Loucy (cell line): ENCODE data around the gene KRT31.

Experiments
- EZH2phosphoT487 ChIP-seq: fragments of 200-600 bp; IDR thresholded peaks from 2 replicates; pipeline ENCODE4 v1.6.1; 2018; ENCODE audit warnings: antibody characterized with exemption, mild to moderate bottlenecking, moderate library complexity, borderline replicate concordance
- TF ChIP-seq, protein P1 (sequence below): fragments of 200-600 bp; sonication (generic); conservative IDR thresholded peaks from 2 replicates; pipeline ENCODE4 v1.5.1; 2014; ENCODE audit warnings: mild to moderate bottlenecking, antibody characterized with exemption, low read length

DNA sequence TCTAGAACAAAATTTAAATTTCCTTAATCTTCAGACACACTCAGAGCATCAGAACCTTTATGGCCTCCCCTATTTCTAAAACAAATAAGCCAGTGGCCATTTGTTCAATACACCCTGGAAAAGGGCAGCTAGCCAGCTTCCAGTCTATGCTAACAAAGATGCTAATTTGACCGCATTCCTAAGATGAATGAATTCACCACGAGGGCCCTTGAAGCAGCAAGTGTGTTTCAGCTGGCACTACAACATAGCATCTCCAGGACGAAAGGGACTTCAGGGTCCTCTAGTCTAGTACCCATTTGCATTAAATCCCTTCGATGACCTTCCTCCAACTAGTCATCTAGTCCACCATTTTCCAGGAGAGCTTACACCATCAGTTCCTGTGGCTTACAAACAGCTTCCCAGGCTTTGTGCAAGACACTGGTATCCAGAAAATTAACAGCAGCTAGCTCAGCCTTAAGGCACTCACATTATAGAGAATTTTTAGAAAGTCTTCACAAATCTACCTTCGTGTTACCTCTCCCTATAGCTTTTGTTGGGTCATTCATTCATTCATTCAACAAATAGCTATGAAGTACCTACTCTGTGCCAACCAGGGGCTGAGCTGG, 16.0 kb upstream of the KRT31 start:
- TF ChIP-seq, protein P1, sequence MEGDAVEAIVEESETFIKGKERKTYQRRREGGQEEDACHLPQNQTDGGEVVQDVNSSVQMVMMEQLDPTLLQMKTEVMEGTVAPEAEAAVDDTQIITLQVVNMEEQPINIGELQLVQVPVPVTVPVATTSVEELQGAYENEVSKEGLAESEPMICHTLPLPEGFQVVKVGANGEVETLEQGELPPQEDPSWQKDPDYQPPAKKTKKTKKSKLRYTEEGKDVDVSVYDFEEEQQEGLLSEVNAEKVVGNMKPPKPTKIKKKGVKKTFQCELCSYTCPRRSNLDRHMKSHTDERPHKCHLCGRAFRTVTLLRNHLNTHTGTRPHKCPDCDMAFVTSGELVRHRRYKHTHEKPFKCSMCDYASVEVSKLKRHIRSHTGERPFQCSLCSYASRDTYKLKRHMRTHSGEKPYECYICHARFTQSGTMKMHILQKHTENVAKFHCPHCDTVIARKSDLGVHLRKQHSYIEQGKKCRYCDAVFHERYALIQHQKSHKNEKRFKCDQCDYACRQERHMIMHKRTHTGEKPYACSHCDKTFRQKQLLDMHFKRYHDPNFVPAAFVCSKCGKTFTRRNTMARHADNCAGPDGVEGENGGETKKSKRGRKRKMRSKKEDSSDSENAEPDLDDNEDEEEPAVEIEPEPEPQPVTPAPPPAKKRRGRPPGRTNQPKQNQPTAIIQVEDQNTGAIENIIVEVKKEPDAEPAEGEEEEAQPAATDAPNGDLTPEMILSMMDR: no peak
- no peak for TF ChIP-seq EZH2phosphoT487
